Left kidney (tissue), 8 donors: ENCODE measurements around the gene KLLN. TPM values are rescaled to one million over a fixed set of nuclear protein-coding genes. Genes with fewer than 3 reads are reported as not detected.
"Not testable (repeated sequence)": the region's sequence is repeated elsewhere in the genome, so short reads cannot be mapped to it uniquely, and the experiment has no call there.

ENCODE experiments used
- DNase-seq: peaks from one replicate; pipeline ENCODE4 v3.0.0-alpha.2; 2013
- long read RNA-seq, 8 donors: transcript quantifications; one replicate each; lab custom pipeline, GENCODE V29; 2026
- polyA plus RNA-seq: library from polyadenylated mRNA; unstranded; fragments of 120-200 nt; gene quantifications from one replicate; pipeline ENCODE4 v1.2.1, GENCODE V29; 2013; ENCODE audit not compliant: insufficient read length

KLLN gene
- 1.5 TPM for polyA plus RNA-seq
- long read RNA-seq, donor 1, full-length matches to known transcripts = 3 of 36 reads
- long read RNA-seq, donor 1, partial matches to known transcripts = 22 of 36 reads
- long read RNA-seq, donor 1, other reads (novel, unspliced or antisense) = 11 of 36 reads
- long read RNA-seq, donor 2, full-length matches to known transcripts = 1 of 37 reads
- long read RNA-seq, donor 2, partial matches to known transcripts = 23 of 37 reads
- long read RNA-seq, donor 2, other reads (novel, unspliced or antisense) = 13 of 37 reads
- long read RNA-seq, donor 3, full-length matches to known transcripts = 1 of 1 reads
- long read RNA-seq, donor 3, partial matches to known transcripts = 0 of 1 reads
- long read RNA-seq, donor 3, other reads (novel, unspliced or antisense) = 0 of 1 reads
- long read RNA-seq, donor 4 = 0 reads
- long read RNA-seq, donor 5, full-length matches to known transcripts = 3 of 35 reads
- long read RNA-seq, donor 5, partial matches to known transcripts = 21 of 35 reads
- long read RNA-seq, donor 5, other reads (novel, unspliced or antisense) = 11 of 35 reads
- long read RNA-seq, donor 6, full-length matches to known transcripts = 3 of 9 reads
- long read RNA-seq, donor 6, partial matches to known transcripts = 6 of 9 reads
- long read RNA-seq, donor 6, other reads (novel, unspliced or antisense) = 0 of 9 reads
- long read RNA-seq, donor 7, full-length matches to known transcripts = 1 of 1 reads
- long read RNA-seq, donor 7, partial matches to known transcripts = 0 of 1 reads
- long read RNA-seq, donor 7, other reads (novel, unspliced or antisense) = 0 of 1 reads
- long read RNA-seq, donor 8, partial matches to known transcripts = 6 of 11 reads
- long read RNA-seq, donor 8, other reads (novel, unspliced or antisense) = 5 of 11 reads

- peak; percentile 92 for DNase-seq
Observed at GRCh38 chr10:87863053-87863943, at the start of gene KLLN, which contains the start of gene PTEN. KLLN (minus strand) TSS chr10:87863533; CDS start chr10:87862487, 1,046 bp downstream. PTEN (plus strand) TSS chr10:87863625; CDS start chr10:87864470, 845 bp downstream.

GRCh38 chr10:87903396-87903795, 40.1 kb upstream of the KLLN start:
- DNase-seq = not testable (repeated sequence)

GRCh38 chr10:87897957-87898356, 34.6 kb upstream of the KLLN start:
- DNase-seq = not testable (repeated sequence)

- DNase-seq = no peak
Observed at GRCh38 chr10:87896216-87896615, 32.9 kb upstream of the KLLN start.

GRCh38 chr10:87895430-87895829, 32.1 kb upstream of the KLLN start:
- no peak for DNase-seq

- DNase-seq = no peak
Observed at GRCh38 chr10:87887548-87888289, 24.4 kb upstream of the KLLN start.

- DNase-seq = no peak
Observed at GRCh38 chr10:87887146-87887545, 23.8 kb upstream of the KLLN start.

- DNase-seq = no peak
Observed at GRCh38 chr10:87886635-87887034, 23.3 kb upstream of the KLLN start.

GRCh38 chr10:87882555-87883294, 19.4 kb upstream of the KLLN start:
- DNase-seq = no peak

GRCh38 chr10:87881373-87882059, 18.2 kb upstream of the KLLN start:
- DNase-seq = not testable (repeated sequence)

- no peak for DNase-seq
Observed at GRCh38 chr10:87880336-87880735, 17.0 kb upstream of the KLLN start.

- DNase-seq = no peak
Observed at GRCh38 chr10:87878664-87879459, 15.5 kb upstream of the KLLN start.

GRCh38 chr10:87875929-87876571, 12.7 kb upstream of the KLLN start:
- no peak for DNase-seq

- no peak for DNase-seq
Observed at GRCh38 chr10:87873656-87874055, 10.3 kb upstream of the KLLN start.

- no peak for DNase-seq
Observed at GRCh38 chr10:87872828-87873227, 9.5 kb upstream of the KLLN start.

- DNase-seq = no peak
Observed at GRCh38 chr10:87869773-87870551, 6.6 kb upstream of the KLLN start.

GRCh38 chr10:87869139-87869538, 5.8 kb upstream of the KLLN start:
- DNase-seq = not testable (repeated sequence)
